Osteoblast (primary cell): ENCODE results near the gene PDLIM7. TPM values are rescaled to one million over a fixed set of nuclear protein-coding genes. Genes with fewer than 3 reads are reported as not detected.

ENCODE experiments used
- DNase-seq: peaks from one replicate; pipeline ENCODE4 v3.0.0; 2011; ENCODE audit warnings: low spot score, mixed read lengths; ENCODE audit not compliant: insufficient read length; ENCODE audit errors: missing footprints
- H2AFZ ChIP-seq: 2 replicates; pipeline ENCODE4 v1.6.0; 2011; ENCODE audit warnings: mild to moderate bottlenecking, low read length
- H3K27ac ChIP-seq: 2 replicates; pipeline ENCODE4 v1.5.1; 2011; ENCODE audit warnings: mild to moderate bottlenecking, low read depth, low read length, moderate library complexity
- H3K27me3 ChIP-seq: 2 replicates; pipeline ENCODE4 v1.6.0; 2012; ENCODE audit warnings: mild to moderate bottlenecking, control low read depth, inconsistent platforms, low read length, moderate library complexity; ENCODE audit not compliant: insufficient read depth
- H3K36me3 ChIP-seq: 2 replicates; pipeline ENCODE4 v1.5.1; 2011; ENCODE audit warnings: mild to moderate bottlenecking, low read length, control low read depth, moderate library complexity; ENCODE audit not compliant: insufficient read depth
- H3K4me1 ChIP-seq: 2 replicates; pipeline ENCODE4 v1.5.1; 2011; ENCODE audit warnings: mild to moderate bottlenecking, low read length, control low read depth, moderate library complexity; ENCODE audit not compliant: insufficient read depth
- H3K4me2 ChIP-seq: 2 replicates; pipeline ENCODE4 v1.6.0; 2011; ENCODE audit warnings: mild to moderate bottlenecking, low read length; ENCODE audit not compliant: insufficient read depth
- H3K4me3 ChIP-seq: fragments of 200-600 bp; sonication (generic); 3 replicates; pipeline ENCODE4 v1.5.1; 2012; ENCODE audit warnings: mild to moderate bottlenecking, low read length, inconsistent platforms; ENCODE audit not compliant: insufficient read depth
- H3K79me2 ChIP-seq: 2 replicates; pipeline ENCODE4 v1.6.0; 2012; ENCODE audit warnings: mild to moderate bottlenecking, low read length, control low read depth, inconsistent platforms; ENCODE audit not compliant: insufficient read depth
- H3K9me3 ChIP-seq: 2 replicates; pipeline ENCODE4 v1.5.1; 2011; ENCODE audit warnings: low read depth, low read length, control low read depth
- H4K20me1 ChIP-seq: 2 replicates; pipeline ENCODE4 v1.6.0; 2012; ENCODE audit warnings: mild to moderate bottlenecking, low read length, control low read depth; ENCODE audit not compliant: insufficient read depth
- total RNA-seq: library from RNA; depleted of rRNA; stranded (reverse); fragments of >200 nt; gene quantifications from 2 replicates; pipeline ENCODE4 v1.2.3, GENCODE V29; 2012
- TF ChIP-seq, protein P1 (sequence below): IDR thresholded peaks from 2 replicates; pipeline ENCODE4 v1.5.1; 2011; ENCODE audit warnings: mild to moderate bottlenecking, low read depth, low read length, moderate library complexity; ENCODE audit errors: extremely low read depth

Gene PDLIM7
- total RNA-seq, 1 donor: 159 TPM

DNA sequence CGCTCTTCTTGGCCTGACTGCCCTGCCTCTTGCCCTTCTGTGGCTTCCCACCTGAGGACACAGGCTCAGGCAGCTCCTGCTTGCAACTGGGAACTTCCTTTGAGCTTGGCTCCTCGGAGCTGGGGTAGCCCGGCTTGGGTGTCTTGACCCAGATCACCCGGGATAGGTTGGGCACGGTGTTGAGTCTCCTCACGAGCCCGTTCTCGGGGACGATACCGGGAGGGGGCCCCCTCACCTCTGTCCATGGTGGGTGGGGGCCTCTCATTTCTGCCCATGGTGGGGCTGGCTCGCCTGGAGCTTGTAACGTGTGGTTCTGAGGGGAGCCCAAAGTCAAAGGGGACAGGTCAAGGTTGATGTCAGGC, 27.1 kb upstream of the PDLIM7 start:
- TF ChIP-seq, protein P1, sequence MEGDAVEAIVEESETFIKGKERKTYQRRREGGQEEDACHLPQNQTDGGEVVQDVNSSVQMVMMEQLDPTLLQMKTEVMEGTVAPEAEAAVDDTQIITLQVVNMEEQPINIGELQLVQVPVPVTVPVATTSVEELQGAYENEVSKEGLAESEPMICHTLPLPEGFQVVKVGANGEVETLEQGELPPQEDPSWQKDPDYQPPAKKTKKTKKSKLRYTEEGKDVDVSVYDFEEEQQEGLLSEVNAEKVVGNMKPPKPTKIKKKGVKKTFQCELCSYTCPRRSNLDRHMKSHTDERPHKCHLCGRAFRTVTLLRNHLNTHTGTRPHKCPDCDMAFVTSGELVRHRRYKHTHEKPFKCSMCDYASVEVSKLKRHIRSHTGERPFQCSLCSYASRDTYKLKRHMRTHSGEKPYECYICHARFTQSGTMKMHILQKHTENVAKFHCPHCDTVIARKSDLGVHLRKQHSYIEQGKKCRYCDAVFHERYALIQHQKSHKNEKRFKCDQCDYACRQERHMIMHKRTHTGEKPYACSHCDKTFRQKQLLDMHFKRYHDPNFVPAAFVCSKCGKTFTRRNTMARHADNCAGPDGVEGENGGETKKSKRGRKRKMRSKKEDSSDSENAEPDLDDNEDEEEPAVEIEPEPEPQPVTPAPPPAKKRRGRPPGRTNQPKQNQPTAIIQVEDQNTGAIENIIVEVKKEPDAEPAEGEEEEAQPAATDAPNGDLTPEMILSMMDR: no peak
- H3K9me3 ChIP-seq: no peaks in the 10 kb centered on the region

DNA sequence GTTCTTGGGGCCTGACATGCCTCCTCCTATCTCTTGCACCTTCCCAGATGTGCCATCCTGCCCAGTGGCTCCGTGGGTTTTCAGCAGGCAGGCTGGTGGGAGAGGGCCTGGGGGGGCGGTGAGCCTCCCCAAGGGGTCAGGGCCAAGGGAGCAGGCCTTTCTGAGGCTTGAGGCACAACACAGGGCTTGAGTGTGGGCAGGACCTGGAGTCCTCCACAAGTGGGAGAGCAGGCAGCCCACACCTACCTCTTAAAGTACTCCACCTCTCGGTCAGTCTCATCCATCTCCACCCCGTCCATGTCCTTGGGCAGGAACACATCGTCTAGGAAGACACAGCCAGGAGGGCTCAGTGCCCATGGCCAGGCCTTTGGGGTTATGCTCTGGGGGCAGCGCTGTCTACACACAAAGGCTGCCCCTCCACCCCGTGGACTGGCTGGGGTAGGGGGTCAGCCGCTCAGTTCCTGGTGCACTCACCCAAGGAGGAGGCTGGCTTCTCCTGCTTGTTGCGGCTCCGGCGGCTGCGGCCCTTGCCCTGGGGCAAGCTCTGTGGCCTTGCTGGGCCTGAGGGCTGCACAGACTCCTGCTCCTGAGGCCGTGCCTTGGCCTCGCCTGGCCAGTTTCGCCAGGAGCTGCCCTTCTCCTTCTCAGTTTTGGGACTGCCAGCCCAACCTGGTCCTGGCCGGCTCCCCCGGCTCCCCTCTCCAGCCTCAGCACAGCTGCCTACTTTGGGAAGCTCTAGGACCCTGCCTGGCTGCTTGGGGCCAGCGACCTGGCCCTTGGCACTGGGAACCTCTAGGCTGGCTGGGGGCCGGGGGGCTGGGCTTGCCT, 26.5 kb upstream of the PDLIM7 start:
- Histone ChIP-seq H3K4me2 (no peak overlapping the region), H3K36me3 (peaks cover 82% of the 10 kb centered on the region)
- TF ChIP-seq, protein P1: no peak

More for the DNA sequence above, 27.1 kb upstream of the PDLIM7 start:
- Histone ChIP-seq H3K79me2 (peaks cover 33% of the 10 kb centered on the region), H4K20me1 (peaks cover 29% of the 10 kb centered on the region), H3K4me1 (no peaks in the 10 kb centered on the region), H3K4me2 (no peak overlapping the region), H2AFZ (no peak overlapping the region), H3K27me3 (no peaks in the 10 kb centered on the region), H3K4me3 (no peak overlapping the region), H3K27ac (no peak overlapping the region), H3K36me3 (peaks cover 81% of the 10 kb centered on the region)
- peak; percentile 14 for DNase-seq

GRCh38 chr5:177520916-177521513, 23.6 kb upstream of the PDLIM7 start:
- Histone ChIP-seq H3K79me2 (peaks cover 39% of the 10 kb centered on the region), H2AFZ (no peak overlapping the region), H3K9me3 (no peaks in the 10 kb centered on the region), H3K36me3 (peaks cover 59% of the 10 kb centered on the region), H3K27me3 (no peaks in the 10 kb centered on the region), H4K20me1 (peaks cover 19% of the 10 kb centered on the region), H3K4me3 (no peak overlapping the region), H3K4me1 (peaks cover 10% of the 10 kb centered on the region), H3K27ac (no peak overlapping the region), H3K4me2 (no peak overlapping the region)
- peak; percentile 78 for DNase-seq
- TF ChIP-seq, protein P1: peak; percentile 29

More for the DNA sequence above, 26.5 kb upstream of the PDLIM7 start:
- H2AFZ ChIP-seq: no peak overlapping the region
- H3K27me3 ChIP-seq: no peaks in the 10 kb centered on the region
- H3K79me2 ChIP-seq: peaks cover 33% of the 10 kb centered on the region
- peaks cover 5% of the 10 kb centered on the region for H3K4me1 ChIP-seq
- H3K27ac ChIP-seq: no peak overlapping the region
- no peak overlapping the region for H3K4me3 ChIP-seq
- DNase-seq: peak; percentile 52
- H3K9me3 ChIP-seq: no peaks in the 10 kb centered on the region
- H4K20me1 ChIP-seq: peaks cover 26% of the 10 kb centered on the region

GRCh38 chr5:177520271-177520670, 22.9 kb upstream of the PDLIM7 start:
- H3K9me3 ChIP-seq: no peaks in the 10 kb centered on the region
- H3K4me2 ChIP-seq: no peak overlapping the region
- H3K79me2 ChIP-seq: peaks cover 41% of the 10 kb centered on the region
- no peak overlapping the region for H3K4me3 ChIP-seq
- TF ChIP-seq, protein P1: no peak
- DNase-seq: peak; percentile 43
- no peaks in the 10 kb centered on the region for H3K27me3 ChIP-seq
- no peak overlapping the region for H2AFZ ChIP-seq
- peaks cover 15% of the 10 kb centered on the region for H3K4me1 ChIP-seq
- peaks cover 58% of the 10 kb centered on the region for H3K36me3 ChIP-seq
- no peak overlapping the region for H3K27ac ChIP-seq
- H4K20me1 ChIP-seq: peaks cover 17% of the 10 kb centered on the region
